Measurements from ENCODE around the gene SHLD2.
"Not testable (repeated sequence)": the region's sequence is repeated elsewhere in the genome, so short reads cannot be mapped to it uniquely, and the experiment has no call there.

SHLD2 gene

GRCh38 chr10:87211848-87212247, 116.8 kb downstream of the SHLD2 start:
- DNase-seq (ENCODE audit: low read depth, low spot score): not testable (repeated sequence)

- not testable (repeated sequence) for DNase-seq (ENCODE audit: low read depth, low spot score)
These were observed 118.3 kb downstream of the SHLD2 start for GRCh38 chr10:87213150-87213765.

GRCh38 chr10:87213806-87214205, 118.8 kb downstream of the SHLD2 start:
- not testable (repeated sequence) for DNase-seq (ENCODE audit: low read depth, low spot score)

DNA sequence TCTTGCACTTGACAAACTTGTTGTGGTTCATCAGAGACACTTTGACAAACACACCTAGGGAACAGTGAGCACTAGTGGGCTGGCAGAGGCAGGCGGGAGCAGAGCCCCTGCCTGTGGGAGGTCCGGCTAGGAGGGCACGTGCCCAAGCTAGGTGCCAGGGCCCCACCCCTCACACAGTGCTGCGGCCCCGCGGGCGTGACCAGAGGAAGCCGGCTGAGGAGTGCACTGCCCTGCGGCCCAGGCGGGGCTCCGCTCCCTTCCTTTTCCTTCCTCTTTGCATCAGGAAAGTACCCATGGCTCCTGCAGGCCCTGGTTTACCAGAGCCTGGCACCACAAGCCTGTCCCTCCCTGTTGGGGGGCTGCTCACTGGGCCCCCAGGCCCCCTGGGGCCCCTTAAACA, 121.1 kb downstream of the SHLD2 start:
- not testable (repeated sequence) for DNase-seq (ENCODE audit: low read depth, low spot score)

DNA sequence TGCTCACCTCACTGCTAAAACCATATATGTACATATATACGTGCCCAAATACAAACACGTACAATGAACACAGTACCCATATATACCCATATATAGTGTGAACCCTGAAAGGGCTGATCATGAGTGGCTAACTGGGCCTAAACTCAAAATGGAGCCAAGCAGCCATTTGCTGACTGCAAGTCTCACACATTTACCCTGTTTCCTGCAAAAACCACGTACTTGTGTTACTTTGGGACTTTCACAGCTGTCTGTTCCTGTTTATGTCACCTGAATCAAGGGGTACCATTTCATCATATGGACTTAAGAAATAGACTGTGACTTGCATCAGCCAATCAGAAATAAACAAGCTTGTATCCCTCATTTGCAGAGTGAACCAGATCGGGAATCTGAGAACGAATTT, 124.4 kb downstream of the SHLD2 start:
- not testable (repeated sequence) for DNase-seq (ENCODE audit: low read depth, low spot score)

DNA sequence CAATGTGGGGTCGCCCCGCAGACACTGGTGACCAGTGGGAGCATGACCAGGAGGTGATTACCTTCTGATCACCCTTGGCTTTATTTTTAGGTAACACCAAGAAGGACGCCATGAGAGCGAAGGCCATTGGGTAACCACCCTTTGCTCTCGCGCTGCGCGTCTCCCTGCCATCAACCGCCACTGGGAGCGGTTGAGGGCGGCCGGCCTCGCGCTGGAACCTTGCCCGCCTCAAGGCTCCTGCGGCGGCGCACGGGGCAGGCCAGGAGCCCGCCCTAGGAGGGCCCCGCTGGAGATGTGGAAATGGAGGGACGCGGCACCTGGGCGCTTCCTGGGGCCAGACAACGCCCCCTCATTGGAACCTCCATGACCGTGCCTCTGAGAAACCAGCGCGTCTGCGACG, 127.8 kb downstream of the SHLD2 start:
- DNase-seq (ENCODE audit: low read depth, low spot score): not testable (repeated sequence)

- DNase-seq (ENCODE audit: low read depth, low spot score): not testable (repeated sequence)
These were observed 130.1 kb downstream of the SHLD2 start, which contains the start of gene NUTM2A for GRCh38 chr10:87225148-87225547. Gene NUTM2A (plus strand): TSS chr10:87225448. CDS start chr10:87225831, 383 bp downstream.

DNA sequence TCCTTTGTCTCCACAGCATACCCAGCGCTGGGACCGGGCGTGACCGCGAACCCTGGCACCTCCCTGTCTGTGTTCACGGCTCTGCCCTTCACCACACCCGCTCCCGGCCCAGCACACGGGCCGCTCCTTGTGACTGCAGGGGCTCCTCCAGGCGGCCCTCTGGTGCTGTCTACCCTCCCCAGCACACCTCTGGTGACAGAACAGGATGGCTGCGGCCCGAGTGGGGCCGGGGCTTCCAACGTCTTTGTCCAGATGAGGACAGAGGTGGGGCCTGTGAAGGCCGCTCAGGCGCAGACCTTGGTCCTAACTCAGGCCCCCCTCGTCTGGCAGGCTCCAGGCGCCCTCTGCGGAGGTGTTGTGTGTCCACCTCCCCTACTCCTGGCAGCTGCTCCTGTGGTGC, 133.2 kb downstream of the SHLD2 start:
- not testable (repeated sequence) for DNase-seq (ENCODE audit: low read depth, low spot score)

GRCh38 chr10:87229211-87229610, 134.2 kb downstream of the SHLD2 start:
- not testable (repeated sequence) for DNase-seq (ENCODE audit: low read depth, low spot score)

- not testable (repeated sequence) for DNase-seq (ENCODE audit: low read depth, low spot score)
These were observed 139.8 kb downstream of the SHLD2 start for GRCh38 chr10:87234854-87235253.

DNA sequence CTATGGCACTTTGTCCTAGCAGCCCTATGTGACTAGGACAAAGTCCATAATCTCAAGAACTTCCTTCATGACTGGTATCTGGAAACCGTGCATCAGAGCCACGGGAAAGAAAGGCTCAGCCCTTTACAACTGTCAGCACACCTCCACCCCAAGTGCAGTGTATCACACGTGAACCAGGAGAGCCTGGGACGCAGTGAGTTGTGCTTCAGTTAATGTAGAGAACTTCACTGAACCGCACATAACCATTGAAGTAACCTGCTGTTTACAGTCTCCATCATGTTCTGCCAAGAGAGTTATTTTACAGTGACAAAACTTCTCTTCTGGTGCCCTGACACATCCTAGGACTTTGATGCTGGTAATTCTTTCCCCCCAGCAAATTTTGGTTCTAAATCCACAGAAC, 142.2 kb downstream of the SHLD2 start:
- not testable (repeated sequence) for DNase-seq (ENCODE audit: low read depth, low spot score)

GRCh38 chr10:87239346-87239808, 144.4 kb downstream of the SHLD2 start:
- not testable (repeated sequence) for DNase-seq (ENCODE audit: low read depth, low spot score)

Measured in iPS DF 19.7 (cell line).